HG02840 (cell line): ENCODE measurements around the gene CDH4.

Source experiments
- ATAC-seq: cut with Tn5 transposase; IDR thresholded peaks from one replicate; pipeline ENCODE4 v1.9.1; 2021; ENCODE audit warnings: mild to moderate bottlenecking, moderate library complexity, moderate number of reproducible peaks; ENCODE audit not compliant: unreplicated experiment, low FRiP score

The CDH4 gene

GRCh38 chr20:61919239-61919638 is 667.2 kb downstream of the CDH4 start:
- no peak for ATAC-seq

- ATAC-seq, result no peak
Observed at GRCh38 chr20:61919675-61920365, 667.8 kb downstream of the CDH4 start.

- ATAC-seq, result no peak
Observed at GRCh38 chr20:61922411-61922810, 670.4 kb downstream of the CDH4 start.

GRCh38 chr20:61922936-61923335 is 670.9 kb downstream of the CDH4 start:
- ATAC-seq, result no peak

GRCh38 chr20:61923371-61924166 is 671.5 kb downstream of the CDH4 start:
- ATAC-seq, result no peak

- ATAC-seq, result no peak
Observed at GRCh38 chr20:61924211-61924857, 672.3 kb downstream of the CDH4 start.

- no peak for ATAC-seq
Observed at GRCh38 chr20:61924858-61925554, 672.9 kb downstream of the CDH4 start.

- ATAC-seq, result no peak
Observed at GRCh38 chr20:61925555-61926252, 673.6 kb downstream of the CDH4 start.

GRCh38 chr20:61926253-61926613 is 674.2 kb downstream of the CDH4 start:
- no peak for ATAC-seq

- no peak for ATAC-seq
Observed at GRCh38 chr20:61926796-61927192, 674.7 kb downstream of the CDH4 start.

GRCh38 chr20:61927193-61927825 is 675.2 kb downstream of the CDH4 start:
- no peak for ATAC-seq

- ATAC-seq, result no peak
Observed at GRCh38 chr20:61927826-61928541, 675.9 kb downstream of the CDH4 start.

GRCh38 chr20:61929561-61929960 is 677.5 kb downstream of the CDH4 start:
- no peak for ATAC-seq

GRCh38 chr20:61929971-61930666 is 678.1 kb downstream of the CDH4 start:
- ATAC-seq, result no peak

GRCh38 chr20:61930776-61931475 is 678.9 kb downstream of the CDH4 start:
- no peak for ATAC-seq

GRCh38 chr20:61931476-61932198 is 679.6 kb downstream of the CDH4 start:
- no peak for ATAC-seq

GRCh38 chr20:61932199-61932592 is 680.1 kb downstream of the CDH4 start:
- no peak for ATAC-seq
